Subcutaneous abdominal adipose tissue (tissue), 5 donors: ENCODE measurements around the gene HMGCS2.

ENCODE experiments used
- H3K27ac ChIP-seq: one replicate; pipeline ENCODE4 v1.7.0; 2013; ENCODE audit warnings: low read depth, mild to moderate bottlenecking, inconsistent platforms, low read length, moderate library complexity
- H3K27me3 ChIP-seq, 5 donors: one replicate each; pipeline ENCODE4 v1.7.0; 2013; ENCODE audit warnings: low read length in 5 of 5, inconsistent platforms in 1 of 5; ENCODE audit not compliant: control insufficient read depth in 5 of 5, insufficient read depth in 4 of 5
- H3K36me3 ChIP-seq, 5 donors: one replicate each; pipeline ENCODE4 v1.7.0; 2013; ENCODE audit warnings: low read length in 5 of 5; ENCODE audit not compliant: control insufficient read depth in 5 of 5, insufficient read depth in 5 of 5
- H3K4me1 ChIP-seq, 5 donors: one replicate each; pipeline ENCODE4 v1.7.0; 2013; ENCODE audit warnings: low read length in 5 of 5, mild to moderate bottlenecking in 3 of 5, moderate library complexity in 1 of 5; ENCODE audit not compliant: control insufficient read depth in 5 of 5, insufficient read depth in 5 of 5
- H3K4me3 ChIP-seq, 5 donors: one replicate each; pipeline ENCODE4 v1.7.0; 2013; ENCODE audit warnings: low read length in 5 of 5, low read depth in 1 of 5
- H3K9ac ChIP-seq, 5 donors: one replicate each; pipeline ENCODE4 v1.7.0; 2013; ENCODE audit warnings: low read length in 5 of 5, mild to moderate bottlenecking in 4 of 5, moderate library complexity in 3 of 5
- H3K9me3 ChIP-seq, 5 donors: one replicate each; pipeline ENCODE4 v1.7.0; 2013; ENCODE audit warnings: low read length in 5 of 5; ENCODE audit not compliant: control insufficient read depth in 5 of 5
- donor health status: healthy.
- donor health status: healthy.
- donor health status: healthy.
- donor health status: healthy.
- donor health status: healthy.

The HMGCS2 gene

GRCh38 chr1:119764220-119764619 is 4.5 kb downstream of the HMGCS2 start:
- peaks cover 0 to 7% (median 0%) of the 10 kb centered on the region in 5 donors for H3K9me3 ChIP-seq
- peaks cover 0 to 14% (median 9%) of the 10 kb centered on the region in 5 donors for H3K4me1 ChIP-seq
- no peaks in the 10 kb centered on the region for H3K27me3 ChIP-seq
- H3K36me3 ChIP-seq: no peaks in the 10 kb centered on the region
- no peak overlapping the region for H3K4me3 ChIP-seq
- H3K9ac ChIP-seq: no peak overlapping the region
- no peak overlapping the region for H3K27ac ChIP-seq

- no peaks in the 10 kb centered on the region for H3K27me3 ChIP-seq
- no peak overlapping the region for H3K27ac ChIP-seq
- no peaks in the 10 kb centered on the region for H3K36me3 ChIP-seq
- peaks cover 0 to 14% (median 9%) of the 10 kb centered on the region in 5 donors for H3K4me1 ChIP-seq
- H3K4me3 ChIP-seq: no peak overlapping the region
- H3K9ac ChIP-seq: no peak overlapping the region
- H3K9me3 ChIP-seq: peaks cover 0 to 7% (median 0%) of the 10 kb centered on the region in 5 donors
Observed at GRCh38 chr1:119762953-119763352, 5.8 kb downstream of the HMGCS2 start.

- no peaks in the 10 kb centered on the region for H3K27me3 ChIP-seq
- H3K4me1 ChIP-seq: peaks cover 0 to 15% (median 9%) of the 10 kb centered on the region in 5 donors
- no peak overlapping the region for H3K4me3 ChIP-seq
Observed at GRCh38 chr1:119762409-119762808, 6.3 kb downstream of the HMGCS2 start.

GRCh38 chr1:119758584-119758983 is 10.1 kb downstream of the HMGCS2 start:
- Histone ChIP-seq H3K36me3 (no peaks in the 10 kb centered on the region), H3K4me1 (peaks cover 0 to 7% (median 0%) of the 10 kb centered on the region in 5 donors), H3K9me3 (no peaks in the 10 kb centered on the region), H3K9ac (no peak overlapping the region), H3K27me3 (no peaks in the 10 kb centered on the region), H3K27ac (no peak overlapping the region), H3K4me3 (no peak overlapping the region)

More at GRCh38 chr1:119762409-119762808, 6.3 kb downstream of the HMGCS2 start:
- Histone ChIP-seq H3K27ac (no peak overlapping the region), H3K9ac (no peak overlapping the region), H3K36me3 (no peaks in the 10 kb centered on the region), H3K9me3 (peaks cover 0 to 7% (median 0%) of the 10 kb centered on the region in 5 donors)

- no peak overlapping the region for H3K4me3 ChIP-seq
- no peak overlapping the region for H3K9ac ChIP-seq
- peaks cover 0 to 13% (median 0%) of the 10 kb centered on the region in 5 donors for H3K4me1 ChIP-seq
- no peak overlapping the region for H3K27ac ChIP-seq
- no peaks in the 10 kb centered on the region for H3K36me3 ChIP-seq
- no peaks in the 10 kb centered on the region for H3K9me3 ChIP-seq
- H3K27me3 ChIP-seq: no peaks in the 10 kb centered on the region
Observed at GRCh38 chr1:119752592-119752991, 16.1 kb downstream of the HMGCS2 start.

- peaks cover 3 to 17% (median 12%) of the 10 kb centered on the region in 5 donors for H3K4me1 ChIP-seq
- no peak overlapping the region for H3K4me3 ChIP-seq
- H3K27ac ChIP-seq: no peak overlapping the region
- H3K9ac ChIP-seq: no peak overlapping the region
- no peaks in the 10 kb centered on the region for H3K27me3 ChIP-seq
- no peaks in the 10 kb centered on the region for H3K9me3 ChIP-seq
- H3K36me3 ChIP-seq: peaks cover 0 to 2% (median 0%) of the 10 kb centered on the region in 5 donors
Observed at GRCh38 chr1:119748040-119748439, 20.7 kb downstream of the HMGCS2 start.

GRCh38 chr1:119747451-119747850 is 21.3 kb downstream of the HMGCS2 start:
- no peaks in the 10 kb centered on the region for H3K9me3 ChIP-seq
- H3K27ac ChIP-seq: no peak overlapping the region
- peaks cover 0 to 8% (median 3%) of the 10 kb centered on the region in 5 donors for H3K36me3 ChIP-seq
- H3K27me3 ChIP-seq: no peaks in the 10 kb centered on the region
- H3K4me3 ChIP-seq: no peak overlapping the region
- H3K9ac ChIP-seq: no peak overlapping the region
- peaks cover 3 to 22% (median 18%) of the 10 kb centered on the region in 5 donors for H3K4me1 ChIP-seq

GRCh38 chr1:119745034-119745433 is 23.7 kb downstream of the HMGCS2 start:
- Histone ChIP-seq H3K9ac (no peak overlapping the region), H3K27ac (no peak overlapping the region), H3K27me3 (no peaks in the 10 kb centered on the region), H3K4me1 (peaks cover 3 to 27% (median 25%) of the 10 kb centered on the region in 5 donors), H3K4me3 (no peak overlapping the region), H3K36me3 (peaks cover 0 to 20% (median 3%) of the 10 kb centered on the region in 5 donors), H3K9me3 (no peaks in the 10 kb centered on the region)

- H3K27ac ChIP-seq: no peak overlapping the region
- no peak overlapping the region for H3K4me3 ChIP-seq
- no peaks in the 10 kb centered on the region for H3K9me3 ChIP-seq
- no peaks in the 10 kb centered on the region for H3K27me3 ChIP-seq
- H3K9ac ChIP-seq: no peak overlapping the region
- H3K4me1 ChIP-seq: peaks cover 3 to 27% (median 25%) of the 10 kb centered on the region in 5 donors
- H3K36me3 ChIP-seq: peaks cover 0 to 20% (median 3%) of the 10 kb centered on the region in 5 donors
Observed at GRCh38 chr1:119744598-119744942, 24.1 kb downstream of the HMGCS2 start.

- Histone ChIP-seq H3K4me3 (no peak overlapping the region), H3K27ac (no peak overlapping the region), H3K9ac (no peak overlapping the region), H3K4me1 (peaks cover 3 to 27% (median 25%) of the 10 kb centered on the region in 5 donors), H3K9me3 (no peaks in the 10 kb centered on the region), H3K27me3 (no peaks in the 10 kb centered on the region), H3K36me3 (peaks cover 0 to 20% (median 3%) of the 10 kb centered on the region in 5 donors)
Observed at GRCh38 chr1:119743776-119744597, 24.7 kb downstream of the HMGCS2 start.
